Natural killer cell treated with Interleukin-12 subunit alpha and Interleukin-12 subunit beta and Interleukin-15 and Interleukin-18, amount 100 ng/mL, for 72 hours (primary cell): ENCODE measurements around the gene TMEM130. TPM values are rescaled to one million over a fixed set of nuclear protein-coding genes. Genes with fewer than 3 reads are reported as not detected.

Experiments used
- ATAC-seq, 2 donors: fragments of 150-1000 bp; cut with Tn5 transposase in 1 of 2; sonication (Bioruptor Pico), chemical (Tn5 transposase) in 1 of 2; 2 replicates each; pipeline ENCODE4 v1.10.0; 2021
- DNase-seq: peaks from one replicate; pipeline ENCODE4 v3.0.0; 2022; ENCODE audit warnings: low spot score
- H3K27ac Mint-ChIP-seq, 2 donors: 1 replicate in 1 of 2; 2 replicates in 1 of 2; pipeline ENCODE4 v1.8.0; 2022; ENCODE audit warnings: mixed read lengths in 2 of 2, mild to moderate bottlenecking in 1 of 2, moderate library complexity in 1 of 2
- H3K27me3 Mint-ChIP-seq, 2 donors: 1 replicate in 1 of 2; 2 replicates in 1 of 2; pipeline ENCODE4 v1.8.0; 2022; ENCODE audit warnings: mixed read lengths in 2 of 2
- H3K36me3 Mint-ChIP-seq: one replicate; pipeline ENCODE4 v1.8.0; 2022; ENCODE audit warnings: mixed read lengths
- H3K4me1 Mint-ChIP-seq, 2 donors: 1 replicate in 1 of 2; 2 replicates in 1 of 2; pipeline ENCODE4 v1.8.0; 2022; ENCODE audit warnings: low read depth in 2 of 2, mixed read lengths in 2 of 2, mild to moderate bottlenecking in 1 of 2
- H3K4me3 Mint-ChIP-seq: one replicate; pipeline ENCODE4 v1.8.0; 2022; ENCODE audit warnings: mixed read lengths
- H3K9me3 Mint-ChIP-seq: 2 replicates; pipeline ENCODE4 v1.8.0; 2022; ENCODE audit warnings: mixed read lengths
- total RNA-seq, 2 donors: library from RNA; stranded (reverse); gene quantifications; one replicate each; pipeline ENCODE4 v1.2.3, GENCODE V29; 2022

Gene TMEM130
- total RNA-seq, 2 donors from 2014 or later, result not detected

- H3K4me1 Mint-ChIP-seq, result no peaks in the 10 kb centered on the region
- ATAC-seq (no peak), DNase-seq (peak; percentile 38)
- peaks cover 0 to 3% of the 10 kb centered on the region in 2 donors for H3K27me3 Mint-ChIP-seq
- no peak overlapping the region for H3K27ac Mint-ChIP-seq
- no peaks in the 10 kb centered on the region for H3K9me3 Mint-ChIP-seq
- no peak overlapping the region for H3K4me3 Mint-ChIP-seq
- H3K36me3 Mint-ChIP-seq, result no peaks in the 10 kb centered on the region
Measured at GRCh38 chr7:98872328-98872924, 2.6 kb upstream of the TMEM130 start.

DNA sequence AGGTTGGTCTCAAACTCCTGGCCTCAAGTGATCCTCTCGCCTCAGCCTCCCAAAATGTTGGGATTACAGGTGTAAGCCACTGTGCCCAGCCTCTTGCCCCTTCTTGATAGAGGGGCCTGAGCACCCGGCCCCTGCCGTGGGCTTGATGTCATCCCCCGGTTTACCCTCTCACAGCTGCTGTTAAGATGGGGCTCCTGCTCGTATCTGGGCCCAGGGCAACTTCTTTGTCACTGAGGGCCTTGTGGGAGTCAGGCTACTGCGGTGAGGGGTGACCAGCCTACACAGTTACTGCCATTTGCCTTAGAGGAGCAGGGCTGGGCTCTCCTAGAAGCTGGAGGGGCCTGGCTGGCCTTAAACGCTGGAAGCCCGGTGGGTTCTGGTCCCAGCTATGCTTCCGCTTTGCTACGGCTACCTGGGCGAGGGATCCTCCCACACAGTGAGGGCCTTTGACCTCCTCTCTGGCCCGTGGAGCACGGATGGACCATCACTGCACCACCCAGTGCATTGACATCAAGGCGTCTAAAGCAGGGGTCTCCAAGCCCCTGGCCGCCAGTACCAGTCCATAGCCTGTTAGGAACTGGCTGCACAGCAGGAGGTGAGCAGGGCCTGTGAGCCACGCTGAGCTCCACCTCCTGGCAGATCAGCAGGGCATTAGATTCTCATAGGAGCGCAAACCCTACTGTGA, 1.1 kb upstream of the TMEM130 start:
- Mint-ChIP-seq H3K9me3 (no peaks in the 10 kb centered on the region), H3K27me3 (peaks cover 0 to 3% of the 10 kb centered on the region in 2 donors), H3K4me3 (peak overlapping the region; percentile 52), H3K36me3 (no peaks in the 10 kb centered on the region), H3K27ac (no peak overlapping the region), H3K4me1 (no peaks in the 10 kb centered on the region)
- ATAC-seq (no peak), DNase-seq (peak; percentile 40)

DNA sequence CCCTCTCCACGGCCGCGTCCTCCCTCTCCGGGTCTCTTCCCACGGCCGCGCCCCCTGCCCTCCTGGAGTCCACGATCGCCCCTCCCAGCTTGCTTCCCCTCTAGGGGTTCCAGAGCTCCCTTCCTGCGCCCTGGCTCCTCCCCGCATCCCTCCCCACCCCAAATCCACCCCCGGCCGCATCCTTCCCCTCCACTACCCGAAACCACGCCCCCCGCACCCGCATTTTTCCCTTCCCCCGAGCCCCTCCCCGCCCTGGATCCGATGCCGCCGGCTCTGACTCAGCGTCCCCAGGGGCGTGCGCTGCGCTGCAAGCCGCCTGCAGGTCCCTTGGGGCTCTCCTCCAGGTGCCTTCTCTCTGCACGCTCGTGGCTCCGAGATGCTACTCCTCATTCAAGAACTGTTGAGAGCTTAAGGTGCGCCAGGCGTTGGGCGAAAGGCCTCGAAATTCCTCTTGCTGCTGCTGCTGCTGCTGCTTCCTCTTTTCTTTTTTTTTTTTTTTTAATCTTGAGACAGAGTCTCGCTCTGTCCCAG, 372 bp upstream of the TMEM130 start:
- Mint-ChIP-seq H3K27ac (no peak overlapping the region), H3K27me3 (peaks cover 0 to 3% of the 10 kb centered on the region in 2 donors), H3K36me3 (no peaks in the 10 kb centered on the region), H3K4me3 (peak overlapping the region; percentile 52), H3K4me1 (no peaks in the 10 kb centered on the region), H3K9me3 (no peaks in the 10 kb centered on the region)
- DNase-seq, result peak; percentile 44
- peak; percentile 45 to 54 for ATAC-seq

DNA sequence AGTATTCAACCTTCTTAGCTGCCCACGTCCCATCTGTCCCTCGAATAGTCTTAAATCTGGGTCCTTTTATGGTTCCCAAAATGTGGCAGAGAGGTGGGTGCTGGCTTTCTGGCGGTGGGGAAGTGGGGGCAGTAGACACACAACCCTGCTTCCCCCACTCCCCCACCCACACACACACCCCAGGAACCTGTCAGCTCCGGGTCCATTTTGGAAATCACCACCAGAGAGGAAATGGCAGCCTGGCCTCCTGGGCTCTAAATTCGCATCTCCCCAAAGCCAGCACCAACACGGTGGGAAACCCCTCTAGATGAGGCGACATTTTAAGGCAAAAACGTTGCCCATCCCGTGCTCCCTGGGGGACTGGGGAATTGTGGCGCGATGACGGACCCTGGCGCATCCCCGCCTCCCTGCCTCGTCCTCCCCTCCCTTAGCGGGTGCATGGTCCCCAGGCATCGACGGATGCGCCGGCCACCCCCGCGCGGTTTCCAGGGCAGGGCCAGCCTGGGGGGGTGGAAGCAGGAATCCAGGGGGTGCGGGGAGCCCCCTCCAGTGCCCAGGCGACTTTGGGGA, 702 bp downstream of the TMEM130 start:
- no peaks in the 10 kb centered on the region for H3K36me3 Mint-ChIP-seq

GRCh38 chr7:98868450-98868849, 1.4 kb downstream of the TMEM130 start:
- no peak overlapping the region for H3K27ac Mint-ChIP-seq
- H3K4me1 Mint-ChIP-seq, result no peaks in the 10 kb centered on the region
- no peak overlapping the region for H3K4me3 Mint-ChIP-seq

More for the DNA sequence above, 702 bp downstream of the TMEM130 start:
- Mint-ChIP-seq H3K4me3 (no peak overlapping the region), H3K27ac (no peak overlapping the region), H3K27me3 (peaks cover 0 to 3% of the 10 kb centered on the region in 2 donors), H3K4me1 (no peaks in the 10 kb centered on the region), H3K9me3 (no peaks in the 10 kb centered on the region)
- no peak for ATAC-seq
- peak; percentile 44 for DNase-seq

DNA sequence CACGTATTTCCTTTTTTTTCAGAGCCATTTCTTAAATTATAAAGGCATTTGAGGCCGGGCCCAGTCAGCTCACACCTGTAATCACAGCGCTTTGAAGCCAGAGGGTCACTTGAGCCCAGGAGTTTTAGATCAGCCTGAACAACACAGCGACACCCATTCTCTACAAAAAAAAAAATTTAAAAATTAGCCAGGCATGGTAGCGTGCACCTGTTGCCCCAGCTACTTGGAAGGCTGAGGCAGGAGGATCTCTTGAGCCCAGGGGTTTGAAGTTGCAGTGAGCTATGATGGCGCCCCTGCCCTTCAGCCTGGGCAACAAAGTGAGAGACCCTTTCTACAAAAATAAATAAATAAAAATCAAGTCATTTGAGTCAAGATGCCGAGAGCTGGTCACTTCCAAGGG, 3.0 kb downstream of the TMEM130 start:
- H3K27me3 Mint-ChIP-seq, result peaks cover 7 to 12% of the 10 kb centered on the region in 2 donors
- DNase-seq (peak; percentile 22), ATAC-seq (no peak)
- no peak overlapping the region for H3K27ac Mint-ChIP-seq
- H3K9me3 Mint-ChIP-seq, result no peaks in the 10 kb centered on the region
- H3K36me3 Mint-ChIP-seq, result no peaks in the 10 kb centered on the region
- no peaks in the 10 kb centered on the region for H3K4me1 Mint-ChIP-seq
- no peak overlapping the region for H3K4me3 Mint-ChIP-seq

More at GRCh38 chr7:98868450-98868849, 1.4 kb downstream of the TMEM130 start:
- Mint-ChIP-seq H3K27me3 (peaks cover 0 to 7% of the 10 kb centered on the region in 2 donors), H3K9me3 (no peaks in the 10 kb centered on the region), H3K36me3 (no peaks in the 10 kb centered on the region)
- ATAC-seq, result no peak
- DNase-seq, result no peak

GRCh38 chr7:98866351-98866750, 3.5 kb downstream of the TMEM130 start:
- no peaks in the 10 kb centered on the region for H3K9me3 Mint-ChIP-seq

GRCh38 chr7:98864731-98865453, 4.9 kb downstream of the TMEM130 start:
- ATAC-seq, result no peak
- DNase-seq, result peak; percentile 42
- Mint-ChIP-seq H3K9me3 (no peaks in the 10 kb centered on the region), H3K4me3 (no peak overlapping the region), H3K27ac (no peak overlapping the region), H3K4me1 (no peaks in the 10 kb centered on the region), H3K36me3 (no peaks in the 10 kb centered on the region), H3K27me3 (peaks cover 8 to 12% of the 10 kb centered on the region in 2 donors)

More at GRCh38 chr7:98866351-98866750, 3.5 kb downstream of the TMEM130 start:
- Mint-ChIP-seq H3K4me3 (no peak overlapping the region), H3K4me1 (no peaks in the 10 kb centered on the region), H3K36me3 (no peaks in the 10 kb centered on the region), H3K27ac (no peak overlapping the region), H3K27me3 (peaks cover 8 to 12% of the 10 kb centered on the region in 2 donors)
- DNase-seq, result peak; percentile 23
- no peak for ATAC-seq

DNA sequence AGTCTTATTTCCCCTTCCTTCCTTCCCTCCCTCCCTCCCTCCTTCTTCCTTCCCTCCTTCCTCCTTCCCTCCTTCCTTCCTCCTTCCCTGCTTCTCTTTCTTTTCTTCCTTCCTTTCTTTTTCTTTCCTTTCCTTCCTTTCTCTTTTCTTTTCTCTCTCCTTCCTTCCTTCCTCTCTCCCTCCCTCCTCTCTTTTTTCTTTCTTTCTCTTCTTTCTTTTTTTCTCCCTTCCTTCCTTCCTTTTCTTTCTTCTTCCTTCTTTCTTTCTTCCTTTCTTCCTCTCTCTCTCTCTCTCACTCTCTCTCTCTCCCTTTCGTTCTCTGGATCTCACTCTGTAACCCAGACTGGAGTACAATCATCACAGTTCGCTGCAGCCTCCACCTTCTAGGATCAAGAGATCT, 6.2 kb downstream of the TMEM130 start:
- Mint-ChIP-seq H3K4me3 (no peak overlapping the region), H3K4me1 (no peaks in the 10 kb centered on the region), H3K27ac (no peak overlapping the region), H3K36me3 (no peaks in the 10 kb centered on the region), H3K9me3 (no peaks in the 10 kb centered on the region), H3K27me3 (peaks cover 15 to 17% of the 10 kb centered on the region in 2 donors)
- DNase-seq (no peak), ATAC-seq (no peak)

GRCh38 chr7:98862716-98863420, 6.9 kb downstream of the TMEM130 start:
- H3K4me1 Mint-ChIP-seq, result no peaks in the 10 kb centered on the region
- H3K4me3 Mint-ChIP-seq, result no peak overlapping the region
- H3K27ac Mint-ChIP-seq, result no peak overlapping the region
- peaks cover 15 to 18% of the 10 kb centered on the region in 2 donors for H3K27me3 Mint-ChIP-seq
- ATAC-seq (peak in 1 of 2 donors; percentile 22), DNase-seq (peak; percentile 58)
- no peaks in the 10 kb centered on the region for H3K36me3 Mint-ChIP-seq
- H3K9me3 Mint-ChIP-seq, result no peaks in the 10 kb centered on the region

- DNase-seq, result no peak
- no peaks in the 10 kb centered on the region for H3K9me3 Mint-ChIP-seq
- ATAC-seq, result no peak
- no peak overlapping the region for H3K4me3 Mint-ChIP-seq
- H3K27me3 Mint-ChIP-seq, result peaks cover 15 to 18% of the 10 kb centered on the region in 2 donors
- H3K27ac Mint-ChIP-seq, result no peak overlapping the region
- H3K4me1 Mint-ChIP-seq, result no peaks in the 10 kb centered on the region
- H3K36me3 Mint-ChIP-seq, result no peaks in the 10 kb centered on the region
Measured at GRCh38 chr7:98862203-98862602, 7.6 kb downstream of the TMEM130 start.

GRCh38 chr7:98860071-98860470, 9.7 kb downstream of the TMEM130 start:
- peak; percentile 52 for DNase-seq
- no peaks in the 10 kb centered on the region for H3K9me3 Mint-ChIP-seq
- H3K4me3 Mint-ChIP-seq, result no peak overlapping the region
- H3K27me3 Mint-ChIP-seq, result peaks cover 15 to 18% of the 10 kb centered on the region in 2 donors
- H3K27ac Mint-ChIP-seq, result no peak overlapping the region
- H3K36me3 Mint-ChIP-seq, result no peaks in the 10 kb centered on the region
- no peaks in the 10 kb centered on the region for H3K4me1 Mint-ChIP-seq
- ATAC-seq, result no peak
